GM23338 (cell line): ENCODE data around the gene CRYAB. TPM values are rescaled to one million over a fixed set of nuclear protein-coding genes. Genes with fewer than 3 reads are reported as not detected.
A peak's percentile ranks its signal among the peaks of the same experiment; 100 is the strongest.

Experiments used
- ATAC-seq: fragments of 200-7000 bp; cut with Tn5 transposase; 3 replicates; pipeline ENCODE4 v1.9.1; 2020
- DNase-seq: peaks from one replicate; pipeline ENCODE4 v3.0.0-alpha.2; 2015; ENCODE audit warnings: low spot score
- H2AFZ ChIP-seq: fragments of 200-600 bp; sonication (generic); 2 replicates; pipeline ENCODE4 v1.8.0; 2016; ENCODE audit warnings: antibody characterized with exemption, mild to moderate bottlenecking, moderate library complexity
- H3F3A ChIP-seq: fragments of 200-600 bp; sonication (generic); replicated peaks from 2 replicates; pipeline ENCODE4 v1.8.0; 2017; ENCODE audit warnings: antibody characterized with exemption, mixed run types, low read depth
- H3K27ac ChIP-seq: fragments of 200-600 bp; sonication (generic); 2 replicates; pipeline ENCODE4 v1.6.1; 2016; ENCODE audit warnings: low read depth
- H3K27me3 ChIP-seq: fragments of 200-600 bp; sonication (generic); 2 replicates; pipeline ENCODE4 v1.8.0; 2016; ENCODE audit warnings: mild to moderate bottlenecking, mixed run types, moderate library complexity; ENCODE audit not compliant: insufficient read depth
- H3K36me3 ChIP-seq: fragments of 200-600 bp; sonication (generic); 2 replicates; pipeline ENCODE4 v1.8.0; 2016; ENCODE audit warnings: mild to moderate bottlenecking; ENCODE audit not compliant: insufficient read depth
- H3K4me1 ChIP-seq: fragments of 200-600 bp; sonication (generic); 2 replicates; pipeline ENCODE4 v1.8.0; 2016; ENCODE audit warnings: mild to moderate bottlenecking, moderate library complexity; ENCODE audit not compliant: insufficient read depth
- H3K4me2 ChIP-seq: fragments of 200-600 bp; sonication (generic); 2 replicates; pipeline ENCODE4 v1.7.1; 2017; ENCODE audit warnings: mixed run types
- H3K4me3 ChIP-seq: fragments of 200-600 bp; sonication (generic); 2 replicates; pipeline ENCODE4 v1.6.1; 2016; ENCODE audit warnings: mixed run types
- H3K79me2 ChIP-seq: fragments of 200-600 bp; sonication (generic); replicated peaks from 2 replicates; pipeline ENCODE4 v1.8.0; 2017; ENCODE audit warnings: mild to moderate bottlenecking; ENCODE audit not compliant: insufficient read depth
- H3K9me2 ChIP-seq: fragments of 200-600 bp; sonication (generic); 2 replicates; pipeline ENCODE4 v1.8.0; 2017; ENCODE audit not compliant: insufficient read depth
- H4K20me1 ChIP-seq: fragments of 200-600 bp; sonication (generic); replicated peaks from 2 replicates; pipeline ENCODE4 v1.8.0; 2017; ENCODE audit warnings: mild to moderate bottlenecking; ENCODE audit not compliant: insufficient read depth
- H3K27ac Mint-ChIP-seq: 2 replicates; pipeline ENCODE4 v1.8.0; 2020; ENCODE audit warnings: inconsistent platforms, mild to moderate bottlenecking, moderate library complexity, mixed read lengths
- H3K27me3 Mint-ChIP-seq: 3 replicates; pipeline ENCODE4 v1.8.0; 2022; ENCODE audit warnings: low read depth, mild to moderate bottlenecking, moderate library complexity, mixed read lengths, inconsistent platforms; ENCODE audit not compliant: insufficient read depth, poor library complexity
- H3K36me3 Mint-ChIP-seq: 3 replicates; pipeline ENCODE4 v1.8.0; 2021; ENCODE audit warnings: low read depth, mild to moderate bottlenecking, inconsistent platforms, moderate library complexity, mixed read lengths
- H3K4me1 Mint-ChIP-seq: 3 replicates; pipeline ENCODE4 v1.8.0; 2020; ENCODE audit warnings: mild to moderate bottlenecking, inconsistent platforms, mixed read lengths
- H3K4me3 Mint-ChIP-seq: 3 replicates; pipeline ENCODE4 v1.8.0; 2021; ENCODE audit warnings: moderate library complexity, mild to moderate bottlenecking, inconsistent platforms, mixed read lengths
- H3K9me3 Mint-ChIP-seq: 3 replicates; pipeline ENCODE4 v1.8.0; 2020; ENCODE audit warnings: moderate library complexity, mild to moderate bottlenecking, inconsistent platforms, mixed read lengths
- CREB1 ChIP-seq: fragments of 250-450 bp; sonication (Bioruptor Pico); IDR thresholded peaks from 2 replicates; pipeline ENCODE4 v1.5.0; 2020; ENCODE audit warnings: low read depth, mild to moderate bottlenecking, moderate library complexity
- CTCF ChIP-seq, 2 experiments: fragments of 200-600 bp in 1 of 2; sonication (generic) in 1 of 2; conservative IDR thresholded peaks; 2 replicates each; pipeline versions ENCODE4 v1.5.1 to v1.6.1; 2016 to 2017; ENCODE audit warnings: antibody characterized with exemption in 2 of 2, low read depth in 2 of 2, mild to moderate bottlenecking in 2 of 2, moderate library complexity in 1 of 2
- ETS1 ChIP-seq: IDR thresholded peaks from 2 replicates; pipeline ENCODE4 v1.6.1; 2016; ENCODE audit warnings: antibody characterized with exemption
- EZH2phosphoT487 ChIP-seq: fragments of 200-600 bp; sonication (generic); IDR thresholded peaks from one replicate; pipeline ENCODE4 v1.8.1; 2018; ENCODE audit warnings: antibody characterized with exemption; ENCODE audit not compliant: unreplicated experiment
- JUNB ChIP-seq: IDR thresholded peaks from one replicate; pipeline ENCODE4 v1.6.1; 2016; ENCODE audit warnings: antibody characterized with exemption; ENCODE audit not compliant: unreplicated experiment
- NANOG ChIP-seq: IDR thresholded peaks from 2 replicates; pipeline ENCODE4 v1.6.1; 2016; ENCODE audit warnings: antibody characterized with exemption, borderline replicate concordance
- REST ChIP-seq: IDR thresholded peaks from one replicate; pipeline ENCODE4 v1.6.1; 2018; ENCODE audit warnings: antibody characterized with exemption; ENCODE audit not compliant: unreplicated experiment
- STAT1 ChIP-seq: IDR thresholded peaks from one replicate; pipeline ENCODE4 v1.6.1; 2016; ENCODE audit warnings: antibody characterized with exemption; ENCODE audit not compliant: unreplicated experiment
- ZNF114 ChIP-seq: fragments of 250-450 bp; sonication (Bioruptor Pico); IDR thresholded peaks from 2 replicates; pipeline ENCODE4 v1.5.0; 2020; ENCODE audit warnings: mild to moderate bottlenecking, moderate library complexity
- ZNF331 ChIP-seq: fragments of 250-450 bp; sonication (Bioruptor Pico); IDR thresholded peaks from 2 replicates; pipeline ENCODE4 v1.5.0; 2020; ENCODE audit warnings: low read depth, mild to moderate bottlenecking, moderate library complexity
- ZNF462 ChIP-seq: fragments of 250-450 bp; sonication (Bioruptor Pico); IDR thresholded peaks from 2 replicates; pipeline ENCODE4 v1.5.0; 2020; ENCODE audit warnings: mild to moderate bottlenecking, moderate library complexity
- polyA plus RNA-seq: library from polyadenylated mRNA; unstranded; fragments of >200 nt; fragmentation: Nextera tagmentation; extraction: Ambion mirVana; gene quantifications from 2 replicates; pipeline ENCODE4 v1.2.1, GENCODE V29; 2016
- total RNA-seq: library from RNA; depleted of rRNA; stranded (reverse); fragments of >200 nt; shearing (Covaris generic); gene quantifications from 2 replicates; pipeline ENCODE4 v1.2.3, GENCODE V29; 2014

The CRYAB gene
- total and polyA plus RNA-seq, 2 experiments from 2014 or later: 6.1 to 9.6 TPM

- Mint-ChIP-seq H3K4me1 (peaks cover 32% of the 10 kb centered on the region), H3K27ac (peak overlapping the region; percentile 25; the same call in 1 of the 2 replicates), H3K27me3 (no peaks in the 10 kb centered on the region), H3K4me3 (no peak overlapping the region), H3K36me3 (no peaks in the 10 kb centered on the region), H3K9me3 (no peaks in the 10 kb centered on the region)
- no peak overlapping the region for H3K4me3 ChIP-seq
- no peak overlapping the region for H3K27ac ChIP-seq
- no peaks in the 10 kb centered on the region; the same call in 1 of the 2 replicates for H3F3A ChIP-seq
- no peak overlapping the region for H3K4me2 ChIP-seq
- H3K27me3 ChIP-seq: no peaks in the 10 kb centered on the region
- no peak for ATAC-seq
- peaks cover 20% of the 10 kb centered on the region for H3K4me1 ChIP-seq
- H3K36me3 ChIP-seq: no peaks in the 10 kb centered on the region
- 0 out of 2 replicates have a peak overlapping the region, but pooled peaks have one; percentile 67 for H2AFZ ChIP-seq
- no peak for DNase-seq
- no peaks in the 10 kb centered on the region for H3K79me2 ChIP-seq
- no peak for TF ChIP-seq ZNF331
- no peak for TF ChIP-seq REST
- TF ChIP-seq ZNF462 (CRISPR knock-in tag): no peak
- no peak for TF ChIP-seq NANOG
- TF ChIP-seq EZH2phosphoT487: no peak
- TF ChIP-seq STAT1: no peak
- TF ChIP-seq JUNB: no peak
- TF ChIP-seq CTCF (conservative IDR thresholded peaks at IDR 0.05; ENCODE audit: low read depth in 2 of 2): no peak
- no peak for TF ChIP-seq ETS1
- TF ChIP-seq ZNF114 (CRISPR knock-in tag): no peak
- no peak for TF ChIP-seq CREB1 (CRISPR knock-in tag)
- no peaks in the 10 kb centered on the region for H4K20me1 ChIP-seq
- no peaks in the 10 kb centered on the region for H3K9me2 ChIP-seq
These were observed 12.4 kb upstream of the CRYAB start for GRCh38 chr11:111923951-111924350.
